Esophagus squamous epithelium (tissue), 5 donors: ENCODE measurements around the gene CTDNEP1. TPM values are rescaled to one million over a fixed set of nuclear protein-coding genes. Genes with fewer than 3 reads are reported as not detected.

Source experiments
- DNase-seq: peaks from one replicate; lab custom pipeline; 2025; lab: John Stamatoyannopoulos, UW
- H3K27ac ChIP-seq, 4 donors: fragments of 200-600 bp; sonication (generic); one replicate each; pipeline ENCODE4 v1.5.1; 2016 to 2019; ENCODE audit warnings: mild to moderate bottlenecking in 1 of 4
- H3K27me3 ChIP-seq, 4 donors: fragments of 200-600 bp; sonication (generic); 1 replicate in 3 of 4; 2 replicates in 1 of 4; pipeline versions ENCODE4 v1.5.1 to v1.6.0; 2017 to 2021; ENCODE audit warnings: antibody characterized with exemption in 1 of 4
- H3K36me3 ChIP-seq, 3 donors: fragments of 200-600 bp; sonication (generic); one replicate each; pipeline ENCODE4 v1.5.1; 2016 to 2019
- H3K4me1 ChIP-seq, 3 donors: fragments of 200-600 bp; sonication (generic); one replicate each; pipeline ENCODE4 v1.5.1; 2017 to 2019
- H3K4me3 ChIP-seq, 4 donors: fragments of 200-600 bp; sonication (generic); 1 replicate in 3 of 4; 2 replicates in 1 of 4; pipeline ENCODE4 v1.5.1; 2016 to 2019; ENCODE audit warnings: mild to moderate bottlenecking in 2 of 4, moderate library complexity in 1 of 4
- H3K9me3 ChIP-seq, 3 donors: fragments of 200-600 bp; sonication (generic); one replicate each; pipeline ENCODE4 v1.5.1; 2016 to 2019
- CTCF ChIP-seq, 6 experiments: fragments of 450-650 bp in 4 of 6; fragments of 200-600 bp in 2 of 6; sonication (generic) in 2 of 6; IDR thresholded peaks; one replicate each; pipeline ENCODE4 v1.5.1; 2016 to 2019; ENCODE audit warnings: antibody characterized with exemption in 6 of 6, mild to moderate bottlenecking in 4 of 6, moderate library complexity in 4 of 6
- POLR2A ChIP-seq, 4 donors: fragments of 450-650 bp; IDR thresholded peaks; one replicate each; pipeline ENCODE4 v1.6.1; 2017; ENCODE audit warnings: antibody characterized with exemption in 4 of 4, mild to moderate bottlenecking in 4 of 4, moderate library complexity in 3 of 4
- WGBS, 2 donors: methylation state at CpG; one replicate each; pipeline ENCODE4 v1.1.5; 2018; 5-methylcytosine and 5-hydroxymethylcytosine counted together
- intact Hi-C: fragments of 100-400 bp; cut with DNase I; formaldehyde crosslinking; loops from one replicate; pipeline ENCODE4 v1.15.0; 2022
- total RNA-seq, 4 donors: library from RNA; depleted of rRNA; stranded (reverse); fragments of >200 nt; gene quantifications; one replicate each; pipeline ENCODE4 v1.1.0, GENCODE V29; 2016
- donor health status: DM: yes; HTN: yes; CAD: no.

Gene CTDNEP1
- total RNA-seq, 4 donors from 2014 or later = 42.0 to 52.1 (median 47.8) TPM

- peaks cover 52 to 92% (median 55%) of the 10 kb centered on the region in 3 donors for H3K4me1 ChIP-seq
Observed at GRCh38 chr17:7221278-7222092, 30.0 kb downstream of the CTDNEP1 start.

GRCh38 chr17:7220593-7221277 is 30.8 kb downstream of the CTDNEP1 start:
- no peak for DNase-seq
- TF ChIP-seq CTCF (IDR thresholded peaks at IDR 0.05) (peak; percentile 32 to 63 (median 42)), POLR2A (IDR thresholded peaks at IDR 0.05) (no peak)
- Histone ChIP-seq H3K27me3 (no peaks in the 10 kb centered on the region), H3K4me3 (peak overlapping the region; percentile 61 to 99 (median 94)), H3K36me3 (peaks cover 28 to 48% (median 32%) of the 10 kb centered on the region in 3 donors), H3K27ac (peak overlapping the region; percentile 95 to 100 (median 98)), H3K4me1 (peaks cover 58 to 92% (median 63%) of the 10 kb centered on the region in 3 donors), H3K9me3 (no peaks in the 10 kb centered on the region)
- 4 to 15% methylated on average over 5 to 9 of the region's 11 CpGs for WGBS, 2 donors
- intact Hi-C loops = no loop called here

More at GRCh38 chr17:7221278-7222092, 30.0 kb downstream of the CTDNEP1 start:
- no peak for DNase-seq
- H3K27me3 ChIP-seq = no peaks in the 10 kb centered on the region
- H3K36me3 ChIP-seq = peaks cover 35 to 55% (median 39%) of the 10 kb centered on the region in 3 donors
- H3K4me3 ChIP-seq = peak overlapping the region; percentile 61 to 99 (median 94)
- no peaks in the 10 kb centered on the region for H3K9me3 ChIP-seq
- intact Hi-C loops = no loop called here
- TF ChIP-seq CTCF (IDR thresholded peaks at IDR 0.05) = no peak
- no peak for TF ChIP-seq POLR2A (IDR thresholded peaks at IDR 0.05)
- peak overlapping the region; percentile 95 to 100 (median 98) for H3K27ac ChIP-seq
- WGBS, 2 donors = 57 to 88% methylated on average over 4 to 8 of the region's 10 CpGs

- Histone ChIP-seq H3K36me3 (peaks cover 23 to 41% (median 25%) of the 10 kb centered on the region in 3 donors), H3K4me3 (peak within 1 kb of the TSS; percentile 61 to 99 (median 94)), H3K27ac (peak within 1 kb of the TSS; percentile 95 to 100 (median 98)), H3K27me3 (no peaks in the 10 kb centered on the region), H3K4me1 (peaks cover 66 to 94% (median 70%) of the 10 kb centered on the region in 3 donors), H3K9me3 (no peaks in the 10 kb centered on the region)
- 0% methylated on average over 35 of the region's 63 CpGs; no CpG with 5 or more reads in 1 of the 2 donors for WGBS, 2 donors
- DNase-seq = no peak
- TF ChIP-seq CTCF (IDR thresholded peaks at IDR 0.05) (peak in 2 of 6 experiments; percentile 10 to 15), POLR2A (IDR thresholded peaks at IDR 0.05) (peak in 3 of 4 donors; percentile 68 to 93 (median 71))
- intact Hi-C loops = no loop called here
Observed at GRCh38 chr17:7219812-7220592, 31.5 kb downstream of the CTDNEP1 start, which contains the start of the genes ACADVL and DLG4. Gene ACADVL, plus strand, starts transcription at chr17:7219938. Its CDS starts 47 bp downstream, at chr17:7219985. Gene DLG4, minus strand, starts transcription at chr17:7219836.

GRCh38 chr17:7219229-7219811 is 32.2 kb downstream of the CTDNEP1 start:
- intact Hi-C loops = no loop called here
- Histone ChIP-seq H3K4me3 (peak overlapping the region; percentile 61 to 99 (median 94)), H3K9me3 (no peaks in the 10 kb centered on the region), H3K27me3 (no peaks in the 10 kb centered on the region), H3K36me3 (peaks cover 18 to 34% (median 19%) of the 10 kb centered on the region in 3 donors), H3K27ac (peak overlapping the region; percentile 95 to 100 (median 98)), H3K4me1 (peaks cover 70 to 97% (median 71%) of the 10 kb centered on the region in 3 donors)
- no peak for TF ChIP-seq POLR2A (IDR thresholded peaks at IDR 0.05)
- no peak for TF ChIP-seq CTCF (IDR thresholded peaks at IDR 0.05)
- WGBS, 2 donors = 38 to 49% methylated on average over 3 to 4 of the region's 12 CpGs
- no peak for DNase-seq
